ENCODE data around the gene TPI1.

TPI1 gene

DNA sequence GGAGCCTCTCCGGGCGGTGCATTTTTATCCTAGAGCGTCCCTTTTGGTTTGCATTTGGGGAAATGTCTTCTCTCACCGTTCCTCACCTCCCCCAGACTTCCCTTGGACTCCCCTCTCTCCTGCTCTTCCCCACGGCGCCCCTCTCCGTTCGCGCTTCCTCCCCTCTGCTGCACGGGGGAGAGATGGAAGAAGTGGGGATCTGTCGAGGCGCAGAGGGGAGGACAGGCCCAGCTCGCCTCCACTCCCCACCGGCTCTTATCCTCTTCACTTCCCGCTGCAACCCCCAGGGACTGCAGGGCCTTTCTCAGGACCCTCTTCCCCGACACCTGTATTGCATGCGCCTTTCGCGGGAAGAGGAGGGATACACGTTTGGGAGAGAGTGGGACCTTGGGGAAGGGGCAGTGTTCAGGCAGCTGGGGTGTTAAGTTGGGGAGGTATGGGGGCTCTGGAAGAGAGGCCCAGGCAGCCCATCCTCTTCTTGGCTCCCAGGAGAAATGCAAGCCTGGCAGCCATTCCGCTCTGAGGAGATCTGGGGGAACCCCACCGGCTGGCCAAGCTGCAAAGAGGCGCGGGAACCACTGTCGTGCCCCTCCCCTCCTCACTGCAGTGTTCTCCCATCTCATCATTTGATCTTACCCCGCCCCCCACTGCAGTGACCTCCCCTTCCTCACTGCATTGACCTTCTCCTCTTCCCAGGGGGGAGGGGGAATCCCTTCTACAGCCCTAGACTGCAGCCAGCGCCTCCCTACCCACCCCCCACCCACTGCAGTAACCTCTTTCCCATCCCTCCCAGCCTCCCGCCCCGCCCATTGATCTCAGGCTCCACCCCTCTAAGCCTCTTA, 47.8 kb downstream of the TPI1 start:
- DNase-seq (ENCODE audit: low read depth in 4 of 4, low spot score in 1 of 4), result no peak

- DNase-seq (ENCODE audit: low read depth in 4 of 4, low spot score in 1 of 4), result no peak
Measured at GRCh38 chr12:6915789-6916285, 48.5 kb downstream of the TPI1 start.

DNA sequence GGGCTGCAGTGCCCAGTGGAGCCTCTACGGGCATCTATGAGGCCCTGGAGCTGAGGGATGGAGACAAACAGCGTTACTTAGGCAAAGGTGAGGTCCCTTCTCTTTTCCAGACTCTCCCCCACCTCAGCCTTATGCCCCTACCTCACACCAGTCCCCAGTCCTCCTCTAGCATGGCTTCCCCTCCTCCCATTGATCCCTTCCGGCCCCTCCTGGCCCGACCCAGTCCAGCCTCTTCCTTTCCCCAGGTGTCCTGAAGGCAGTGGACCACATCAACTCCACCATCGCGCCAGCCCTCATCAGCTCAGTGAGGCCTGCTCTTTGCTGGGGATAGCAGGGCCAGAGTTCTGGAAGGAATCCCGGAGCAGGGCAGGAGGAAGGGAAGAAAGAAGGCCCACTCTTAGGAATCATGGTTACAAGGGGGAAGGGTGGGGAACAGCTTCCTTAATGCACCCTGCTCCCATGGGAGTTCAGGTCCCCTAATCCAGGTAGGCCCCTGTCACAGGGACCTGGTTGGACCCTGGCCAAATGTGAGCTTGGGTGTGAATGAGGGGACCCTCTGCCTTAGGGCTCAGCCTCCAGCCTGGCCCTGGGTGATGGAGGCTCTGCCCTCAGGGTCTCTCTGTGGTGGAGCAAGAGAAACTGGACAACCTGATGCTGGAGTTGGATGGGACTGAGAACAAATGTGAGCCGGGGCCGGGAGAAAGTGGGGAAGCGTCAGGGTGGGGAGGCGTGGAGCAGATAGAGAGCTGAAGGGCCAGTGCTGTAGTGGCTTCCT, 49.3 kb downstream of the TPI1 start:
- no peak for DNase-seq (ENCODE audit: low read depth in 4 of 4, low spot score in 1 of 4)

- no peak for DNase-seq (ENCODE audit: low read depth in 4 of 4, low spot score in 1 of 4)
Measured at GRCh38 chr12:6917491-6918231, 50.3 kb downstream of the TPI1 start.

- DNase-seq (ENCODE audit: low read depth in 4 of 4, low spot score in 1 of 4), result no peak
Measured at GRCh38 chr12:6919588-6919987, 52.3 kb downstream of the TPI1 start.

All from stimulated activated CD4-positive, alpha-beta T cell treated with anti-CD3 and anti-CD28 coated beads, Interleukin-1b, Interleukin-23, amount 100 ng/mL, for 24 hours (primary cell).